ENCODE measurements around the gene CELF2. TPM values are rescaled to one million over a fixed set of nuclear protein-coding genes. Genes with fewer than 3 reads are reported as not detected.

The CELF2 gene
- total RNA-seq, 1 experiment from 2014 or later: 0.27 TPM

GRCh38 chr10:11097686-11098085 lies 80.0 kb downstream of the CELF2 start:
- Mint-ChIP-seq H3K9me3 (ENCODE audit: unreplicated experiment) (no peaks in the 10 kb centered on the region), H3K36me3 (ENCODE audit: insufficient read depth, unreplicated experiment) (no peaks in the 10 kb centered on the region), H3K27ac (ENCODE audit: unreplicated experiment) (no peak overlapping the region), H3K4me1 (ENCODE audit: low read depth, unreplicated experiment) (no peaks in the 10 kb centered on the region), H3K4me3 (ENCODE audit: unreplicated experiment) (no peak overlapping the region), H3K27me3 (ENCODE audit: insufficient read depth, unreplicated experiment) (peaks cover 26% of the 10 kb centered on the region)
- Histone ChIP-seq H3K36me3 (ENCODE audit: control insufficient read depth, insufficient read depth, low read length) (no peaks in the 10 kb centered on the region), H3K27me3 (replicated peaks; ENCODE audit: control insufficient read depth, insufficient read depth, low read length) (no peaks in the 10 kb centered on the region), H3K9me3 (no peaks in the 10 kb centered on the region), H3K4me1 (no peaks in the 10 kb centered on the region), H3K4me3 (ENCODE audit: low read depth, low read length) (no peak overlapping the region)
- no peak for TF ChIP-seq CTCF (IDR thresholded peaks at IDR 0.05; ENCODE audit: insufficient read depth in 1 of 2, low read depth in 1 of 2, low read length in 1 of 2, severe bottlenecking in 1 of 2, unreplicated experiment in 1 of 2)
- BruUV-seq (replicated peaks): no TSS peak
- DNase-seq: no peak
- CTCF ChIA-PET: no interaction called here
- intact Hi-C loops (cut with micrococcal nuclease; ENCODE audit: unreplicated experiment): no loop called here
- POLR2A ChIA-PET: no interaction called here

GRCh38 chr10:11098666-11099065 lies 81.0 kb downstream of the CELF2 start:
- no peaks in the 10 kb centered on the region for H3K4me1 Mint-ChIP-seq (ENCODE audit: low read depth, unreplicated experiment)
- no peaks in the 10 kb centered on the region for H3K36me3 Mint-ChIP-seq (ENCODE audit: insufficient read depth, unreplicated experiment)
- no peak for DNase-seq
- H3K27me3 ChIP-seq (replicated peaks; ENCODE audit: control insufficient read depth, insufficient read depth, low read length): no peaks in the 10 kb centered on the region
- no TSS peak for BruUV-seq (replicated peaks)
- H3K27me3 Mint-ChIP-seq (ENCODE audit: insufficient read depth, unreplicated experiment): peaks cover 28% of the 10 kb centered on the region
- no peak for TF ChIP-seq CTCF (IDR thresholded peaks at IDR 0.05; ENCODE audit: insufficient read depth in 1 of 2, low read depth in 1 of 2, low read length in 1 of 2, severe bottlenecking in 1 of 2, unreplicated experiment in 1 of 2)
- no peaks in the 10 kb centered on the region for H3K9me3 ChIP-seq
- H3K27ac Mint-ChIP-seq (ENCODE audit: unreplicated experiment): no peak overlapping the region
- no peaks in the 10 kb centered on the region for H3K9me3 Mint-ChIP-seq (ENCODE audit: unreplicated experiment)
- intact Hi-C loops (cut with micrococcal nuclease; ENCODE audit: unreplicated experiment): no loop called here
- no peak overlapping the region for H3K4me3 Mint-ChIP-seq (ENCODE audit: unreplicated experiment)
- H3K36me3 ChIP-seq (ENCODE audit: control insufficient read depth, insufficient read depth, low read length): no peaks in the 10 kb centered on the region
- CTCF ChIA-PET: no interaction called here
- POLR2A ChIA-PET: no interaction called here
- no peaks in the 10 kb centered on the region for H3K4me1 ChIP-seq
- H3K4me3 ChIP-seq (ENCODE audit: low read depth, low read length): no peak overlapping the region

GRCh38 chr10:11104772-11105675 lies 87.4 kb downstream of the CELF2 start:
- ChIA-PET CTCF (no interaction called here), POLR2A (no interaction called here)
- no peaks in the 10 kb centered on the region for H3K27me3 ChIP-seq (replicated peaks; ENCODE audit: control insufficient read depth, insufficient read depth, low read length)
- Mint-ChIP-seq H3K27ac (ENCODE audit: unreplicated experiment) (no peak overlapping the region), H3K27me3 (ENCODE audit: insufficient read depth, unreplicated experiment) (peaks cover 18% of the 10 kb centered on the region), H3K36me3 (ENCODE audit: insufficient read depth, unreplicated experiment) (no peaks in the 10 kb centered on the region), H3K4me1 (ENCODE audit: low read depth, unreplicated experiment) (no peaks in the 10 kb centered on the region), H3K4me3 (ENCODE audit: unreplicated experiment) (no peak overlapping the region), H3K9me3 (ENCODE audit: unreplicated experiment) (no peaks in the 10 kb centered on the region)
- no peaks in the 10 kb centered on the region for H3K9me3 ChIP-seq
- intact Hi-C loops (cut with micrococcal nuclease; ENCODE audit: unreplicated experiment): no loop called here
- H3K4me1 ChIP-seq: no peaks in the 10 kb centered on the region
- H3K36me3 ChIP-seq (ENCODE audit: control insufficient read depth, insufficient read depth, low read length): no peaks in the 10 kb centered on the region
- TF ChIP-seq CTCF (IDR thresholded peaks at IDR 0.05; ENCODE audit: insufficient read depth in 1 of 2, low read depth in 1 of 2, low read length in 1 of 2, severe bottlenecking in 1 of 2, unreplicated experiment in 1 of 2): no peak
- no peak overlapping the region for H3K4me3 ChIP-seq (ENCODE audit: low read depth, low read length)
- no TSS peak for BruUV-seq (replicated peaks)
- DNase-seq: no peak
